IPS-11a (cell line): Measurements from ENCODE around the gene PTTG2.
"Not testable (repeated sequence)": the region's sequence is repeated elsewhere in the genome, so short reads cannot be mapped to it uniquely, and the experiment has no call there.

Experiments used
- H3K4me3 ChIP-seq: one replicate; pipeline ENCODE4 v1.5.1; 2013; ENCODE audit warnings: low read depth, low read length, control low read depth

Gene PTTG2

DNA sequence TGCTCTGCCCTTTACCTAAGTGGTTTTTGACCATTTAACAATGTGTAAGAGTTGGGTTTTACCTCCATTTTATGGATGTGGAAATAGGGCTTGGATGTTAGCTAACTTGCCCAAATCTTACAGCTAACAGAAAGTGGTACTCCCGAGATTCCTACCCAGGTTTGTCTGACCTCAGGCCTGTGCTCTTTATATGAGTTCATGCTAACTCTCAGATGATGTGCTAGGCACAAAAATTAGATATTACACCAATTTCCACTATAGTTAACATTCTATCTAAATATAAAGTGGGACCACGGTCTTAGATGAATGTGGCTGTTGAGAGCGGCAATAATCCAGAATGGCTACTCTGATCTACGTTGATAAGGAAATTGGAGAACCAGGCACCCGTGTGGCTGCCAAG is at the start of gene PTTG2:
PTTG2 (plus strand) TSS at position 301 of the 400 bp plus-strand sequence; CDS start at position 338, 37 bp downstream.
- H3K4me3 ChIP-seq: no peak within 1 kb of the TSS

DNA sequence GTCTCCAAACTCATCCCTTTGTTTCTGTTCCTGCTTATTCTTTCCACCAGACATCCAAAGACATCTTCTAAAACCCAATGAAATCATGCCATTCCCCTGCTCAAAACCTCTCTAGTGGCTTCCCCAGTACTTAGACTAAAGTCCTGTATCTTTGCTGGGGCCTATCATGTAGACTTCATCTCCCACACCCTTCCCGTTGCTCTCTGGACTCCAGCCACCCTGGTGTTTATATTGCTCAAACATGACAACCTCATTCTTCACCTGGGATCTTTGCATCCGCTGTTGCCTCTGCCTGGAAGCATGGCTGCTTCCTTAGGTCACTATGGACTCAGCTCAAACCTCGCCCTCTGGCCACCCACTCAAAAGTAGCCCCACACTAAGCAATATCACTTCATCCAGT is 45.7 kb upstream of the PTTG2 start:
- H3K4me3 ChIP-seq: no peak overlapping the region

DNA sequence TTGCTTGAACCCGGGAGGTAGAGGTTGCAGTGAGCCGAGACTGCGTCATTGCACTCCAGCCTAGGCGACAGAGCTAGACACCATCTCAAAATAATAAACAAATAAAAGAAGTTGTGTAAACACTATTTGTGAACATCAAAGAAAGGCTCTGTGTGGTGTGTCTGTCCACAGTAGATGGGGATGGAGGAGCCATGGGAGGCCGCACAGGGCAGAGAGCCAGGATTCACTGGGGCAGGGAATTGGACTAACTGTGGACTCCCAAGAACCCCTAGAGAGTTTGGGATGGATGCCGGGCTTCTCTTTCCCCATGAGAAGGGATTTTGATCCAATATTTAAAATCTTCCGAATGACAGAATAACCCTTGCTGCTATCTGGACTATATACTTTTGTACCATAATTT is 42.8 kb upstream of the PTTG2 start:
- H3K4me3 ChIP-seq: no peak overlapping the region

GRCh38 chr4:37918653-37919052 is 41.5 kb upstream of the PTTG2 start:
- H3K4me3 ChIP-seq: no peak overlapping the region

GRCh38 chr4:37922328-37922727 is 37.9 kb upstream of the PTTG2 start:
- no peak overlapping the region for H3K4me3 ChIP-seq

GRCh38 chr4:37923089-37923488 is 37.1 kb upstream of the PTTG2 start:
- H3K4me3 ChIP-seq: not testable (repeated sequence)

DNA sequence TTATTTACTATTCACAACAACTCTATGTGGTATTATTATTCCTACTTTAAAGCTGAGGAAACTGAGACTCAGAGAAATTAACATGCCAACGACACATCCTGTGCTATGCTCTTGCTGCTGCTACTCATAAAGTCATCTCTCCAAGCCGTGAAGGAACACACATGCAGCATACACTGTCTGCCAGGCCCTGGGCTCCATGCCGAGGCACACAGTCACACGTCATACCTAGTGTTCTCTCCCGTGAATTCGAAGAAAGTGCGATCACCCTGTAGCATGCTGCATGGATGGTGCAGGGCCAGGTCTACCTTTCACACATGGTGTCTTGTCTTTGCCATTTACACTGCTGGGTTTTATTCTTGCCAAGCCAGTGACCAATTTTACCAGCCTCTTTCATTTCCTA is 35.3 kb upstream of the PTTG2 start:
- no peak overlapping the region for H3K4me3 ChIP-seq

- H3K4me3 ChIP-seq: no peak overlapping the region
Observed at GRCh38 chr4:37927434-37927833, 32.8 kb upstream of the PTTG2 start.

- no peak overlapping the region for H3K4me3 ChIP-seq
Observed at GRCh38 chr4:37928426-37929416, 31.5 kb upstream of the PTTG2 start.

GRCh38 chr4:37934096-37934495 is 26.1 kb upstream of the PTTG2 start:
- no peak overlapping the region for H3K4me3 ChIP-seq

DNA sequence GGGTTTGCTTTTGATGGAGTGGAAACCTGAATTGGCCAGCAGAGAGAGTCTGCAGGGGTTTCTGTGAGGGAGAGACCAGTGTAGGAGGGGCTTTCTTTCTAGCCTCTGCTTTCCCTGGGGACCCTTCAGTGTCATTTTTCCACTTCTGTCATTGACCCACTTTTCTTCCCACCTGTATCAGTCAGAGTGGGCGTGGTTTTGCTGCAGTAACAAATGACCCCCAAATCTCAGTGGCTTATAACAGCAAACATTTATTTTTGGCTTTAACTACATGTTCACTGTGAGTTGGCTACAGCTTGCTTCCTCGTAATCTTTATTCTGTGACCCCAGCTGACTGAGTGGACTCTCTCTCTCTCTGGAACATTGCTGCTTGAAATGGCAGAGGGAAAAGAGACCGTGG is 25.6 kb upstream of the PTTG2 start:
- H3K4me3 ChIP-seq: no peak overlapping the region

GRCh38 chr4:37935026-37935425 is 25.2 kb upstream of the PTTG2 start:
- H3K4me3 ChIP-seq: no peak overlapping the region

DNA sequence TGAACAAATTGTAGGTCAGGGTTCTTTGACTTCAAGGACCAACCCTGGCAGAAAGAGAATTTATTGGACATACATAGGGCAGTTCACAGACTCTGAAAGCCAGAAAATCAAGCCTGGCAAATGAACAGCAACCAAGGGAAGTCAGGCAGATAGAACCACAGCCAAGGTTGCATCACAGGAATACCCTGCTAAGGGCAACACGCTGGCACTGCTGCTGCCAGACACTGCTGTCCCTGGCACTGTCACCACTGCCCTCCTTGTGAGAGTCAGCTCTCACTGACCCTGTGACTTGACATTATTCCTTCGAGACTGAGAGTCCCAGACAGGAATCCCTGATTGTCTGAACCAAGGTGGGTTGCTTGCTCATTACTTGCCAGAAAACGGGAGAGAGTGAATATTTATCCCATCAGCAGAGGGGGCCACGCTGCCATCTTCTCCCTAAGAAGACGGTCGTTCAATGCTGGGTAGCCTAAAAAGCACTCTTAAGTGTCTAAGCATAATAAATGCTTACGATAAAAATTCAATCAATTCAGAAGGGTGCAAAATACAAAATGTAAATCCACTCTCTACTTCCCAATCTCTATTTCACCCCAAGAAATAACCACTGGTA is 23.2 kb upstream of the PTTG2 start:
- H3K4me3 ChIP-seq: no peak overlapping the region

DNA sequence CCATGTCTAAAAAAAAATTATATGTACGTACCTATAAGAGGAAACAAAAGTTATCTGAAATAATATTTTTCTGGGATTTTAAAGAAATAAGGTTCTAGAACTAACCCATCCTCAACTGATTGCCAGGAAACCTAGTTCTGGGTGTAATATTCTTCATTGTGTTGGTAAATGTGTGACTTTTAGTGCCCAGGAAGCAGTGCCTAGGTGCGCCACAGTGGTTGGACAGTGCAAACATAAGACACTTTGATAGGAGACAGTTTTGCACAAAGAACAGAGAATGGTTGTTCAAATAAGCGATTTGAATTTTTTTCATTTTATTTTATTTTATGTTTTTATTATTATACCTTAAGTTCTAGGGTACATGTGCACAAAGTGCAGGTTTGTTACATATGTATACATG is 22.0 kb upstream of the PTTG2 start:
- H3K4me3 ChIP-seq: no peak overlapping the region

GRCh38 chr4:37946503-37947179 is 13.6 kb upstream of the PTTG2 start:
- H3K4me3 ChIP-seq: no peak overlapping the region

GRCh38 chr4:37948542-37948941 is 11.7 kb upstream of the PTTG2 start:
- H3K4me3 ChIP-seq: no peak overlapping the region

- H3K4me3 ChIP-seq: no peak overlapping the region
Observed at GRCh38 chr4:37949636-37950426, 10.4 kb upstream of the PTTG2 start.

GRCh38 chr4:37951461-37952352 is 8.5 kb upstream of the PTTG2 start:
- no peak overlapping the region for H3K4me3 ChIP-seq

GRCh38 chr4:37953156-37953555 is 7.0 kb upstream of the PTTG2 start:
- no peak overlapping the region for H3K4me3 ChIP-seq
